NCI-H2107 treated with DMSO at 0.1 percent for 48 hours (cell line): ENCODE results near the gene NCOA3.
"Not testable (repeated sequence)": the region's sequence is repeated elsewhere in the genome, so short reads cannot be mapped to it uniquely, and the experiment has no call there.

Experiments
- DNase-seq: peaks from one replicate; lab custom pipeline; 2025; ENCODE audit not compliant: unreplicated experiment; lab: John Stamatoyannopoulos, UW

NCOA3 gene

DNA sequence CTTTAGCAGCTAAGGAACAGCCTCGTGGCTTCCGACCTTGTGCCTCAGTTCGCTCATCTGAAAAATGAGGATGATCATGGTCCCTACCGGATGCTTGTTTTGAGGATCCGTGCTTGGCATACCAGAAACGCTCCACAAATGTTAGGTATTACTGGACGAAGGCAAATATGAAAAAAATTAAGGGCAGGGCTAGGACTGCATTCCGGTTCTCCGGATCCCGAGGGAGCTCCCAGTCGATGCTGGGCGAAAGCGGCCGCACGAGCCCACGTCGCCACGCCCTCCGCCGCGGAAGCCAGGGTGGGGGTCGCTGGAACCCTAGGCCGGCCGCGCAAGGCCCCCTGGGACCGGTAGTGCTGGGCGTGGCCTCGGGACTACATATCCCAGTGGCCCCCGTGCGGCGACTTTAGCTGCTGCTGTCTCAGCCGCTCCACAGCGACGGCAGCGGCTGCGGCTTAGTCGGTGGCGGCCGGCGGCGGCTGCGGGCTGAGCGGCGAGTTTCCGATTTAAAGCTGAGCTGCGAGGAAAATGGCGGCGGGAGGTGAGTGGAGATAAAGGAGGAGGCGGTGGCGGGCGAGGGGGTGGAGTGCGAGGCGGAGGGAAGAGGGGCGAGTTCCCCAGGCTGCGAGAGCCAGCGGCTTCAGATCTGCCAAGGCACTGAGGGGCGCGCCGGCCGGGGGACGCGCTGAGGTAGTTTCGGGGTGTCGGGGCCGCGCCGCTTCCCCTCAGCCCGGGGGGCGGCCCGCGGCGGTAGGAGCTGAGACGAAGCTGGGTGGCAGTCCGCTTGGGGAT lies at the start of gene NCOA3:
NCOA3 (plus strand) TSS at position 406 of the 789 bp plus-strand sequence. CDS start 120,361 bp downstream, outside the sequence.
- DNase-seq: peak; percentile 65

DNA sequence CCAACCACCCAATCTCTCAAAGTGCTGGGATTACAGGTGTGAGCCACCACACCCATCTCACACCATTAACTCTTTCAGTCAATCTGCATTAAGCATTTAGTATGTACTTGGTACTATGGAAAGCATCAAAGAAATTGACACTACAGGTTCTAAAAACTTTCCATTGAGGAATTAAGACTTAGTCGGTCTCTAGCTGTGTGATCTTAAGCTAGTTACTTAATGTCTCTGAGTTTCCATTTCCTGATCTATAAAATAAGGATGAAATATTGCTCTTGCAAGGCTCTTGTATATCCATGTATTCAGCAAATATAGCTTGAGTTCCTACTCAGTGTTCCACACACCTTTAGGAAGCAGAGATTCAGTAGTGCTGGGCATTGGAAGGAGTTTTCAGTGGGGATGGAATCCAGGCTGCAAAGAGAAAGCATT lies 48.9 kb upstream of the NCOA3 start:
- no peak for DNase-seq

DNA sequence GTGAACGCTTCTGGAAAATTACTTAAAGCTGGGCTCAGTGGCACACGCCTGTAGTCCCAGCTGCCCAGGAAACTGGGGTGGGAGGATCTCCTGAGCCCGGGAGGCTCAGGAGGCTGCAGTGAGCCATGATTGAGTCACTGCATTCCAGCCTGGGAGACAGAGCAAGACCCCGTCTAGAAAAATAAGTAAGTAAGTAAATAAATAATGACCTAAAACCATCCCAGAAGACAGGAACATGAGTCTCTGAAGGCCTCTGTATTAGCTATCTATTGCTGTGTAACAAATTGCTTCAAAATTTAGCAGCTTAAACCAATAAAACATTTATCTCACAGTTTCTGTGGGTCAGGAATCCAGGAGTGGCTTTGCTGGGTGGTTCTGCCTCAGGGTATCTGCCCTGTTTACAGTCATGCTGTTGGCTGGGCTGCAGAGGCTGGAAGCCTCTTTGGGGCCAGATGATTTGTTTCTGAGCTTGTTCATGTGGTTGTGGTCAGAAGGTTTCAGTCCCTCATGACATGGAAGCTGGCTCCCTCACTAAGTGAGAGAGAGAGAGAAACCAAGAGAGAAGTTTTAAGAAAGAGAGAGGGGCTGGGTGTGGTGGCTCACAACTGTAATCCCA lies 48.4 kb upstream of the NCOA3 start:
- DNase-seq: no peak

DNA sequence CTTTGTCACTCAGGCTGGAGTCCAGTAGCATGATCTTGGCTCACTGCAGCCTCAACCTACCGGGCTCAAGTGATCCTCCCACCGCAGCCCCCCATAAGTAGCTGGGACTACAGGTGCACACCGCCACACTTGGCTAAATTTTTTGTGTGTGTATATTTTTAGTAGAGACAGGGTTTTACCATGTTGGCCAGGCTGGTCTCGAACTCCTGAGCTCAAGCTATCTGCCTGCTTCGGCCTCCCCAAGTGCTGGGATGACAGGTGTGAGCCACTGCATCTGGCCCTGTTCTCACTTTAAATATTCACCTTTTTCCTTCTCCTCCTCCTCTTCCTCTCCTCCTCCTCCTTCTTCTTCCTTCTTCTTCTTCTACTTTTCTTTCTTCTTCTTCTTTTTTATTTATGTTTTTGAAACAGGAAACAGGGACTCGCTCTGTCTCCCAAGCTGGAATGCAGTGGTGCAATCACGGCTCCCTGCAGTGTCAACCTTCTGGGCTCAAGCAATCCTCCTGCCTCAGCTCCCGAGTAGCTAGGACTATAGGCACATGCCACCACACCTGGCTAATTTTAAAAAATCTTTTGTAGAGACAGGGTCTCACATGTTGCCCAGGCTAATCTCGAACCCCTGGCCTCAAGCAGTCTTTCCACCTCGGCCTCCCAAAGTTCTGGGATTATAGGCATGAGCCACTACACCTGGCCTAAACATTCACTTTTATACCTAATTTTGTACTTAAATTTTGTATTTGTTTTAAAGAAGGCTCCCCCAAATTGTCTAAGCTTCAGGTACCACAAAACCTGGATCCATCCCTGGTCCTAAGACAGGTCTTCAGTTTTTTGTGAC lies 47.2 kb upstream of the NCOA3 start:
- DNase-seq: no peak

DNA sequence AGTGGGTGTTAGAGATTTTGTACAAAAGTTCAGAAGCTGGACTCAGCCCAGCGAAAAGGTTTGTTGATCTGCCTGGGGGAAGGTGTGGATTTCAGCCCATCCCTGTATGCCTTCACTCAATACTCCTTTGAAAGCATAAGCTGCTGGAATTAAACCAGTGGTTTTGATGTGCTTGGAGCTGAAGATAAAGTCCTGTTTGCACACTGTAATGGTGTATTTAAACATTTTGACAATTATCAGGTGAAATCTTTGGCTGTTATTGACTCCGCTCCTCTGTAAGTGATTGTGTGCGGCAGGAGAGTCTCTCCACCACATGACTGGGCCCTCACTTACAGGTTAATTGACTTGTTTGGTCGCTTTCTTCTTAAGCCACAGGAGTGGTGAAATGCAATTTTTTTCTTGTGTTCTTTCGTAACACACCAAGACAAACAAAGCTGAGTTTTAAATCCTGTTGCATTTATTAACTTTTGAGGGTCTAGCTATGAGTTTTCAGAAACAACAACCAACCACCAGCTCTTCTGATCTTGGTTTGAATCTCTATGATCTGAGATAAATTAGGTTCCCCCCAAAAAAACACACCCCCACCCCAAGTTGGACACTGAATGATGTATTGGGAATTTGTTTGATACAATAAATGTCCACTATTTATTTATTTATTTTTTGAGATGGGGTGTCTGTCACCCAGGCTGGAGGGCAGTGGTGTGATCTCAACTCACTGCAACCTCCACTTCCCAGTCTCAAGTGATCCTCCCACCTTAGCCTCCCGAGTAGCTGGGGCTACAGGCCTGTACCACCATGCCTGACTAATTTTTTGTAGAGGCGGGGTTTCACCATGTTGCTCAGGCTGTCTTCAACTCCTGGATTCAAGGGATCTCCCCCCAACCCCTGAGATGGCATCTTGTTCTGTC lies 46.3 kb upstream of the NCOA3 start:
- DNase-seq: peak; percentile 2

DNA sequence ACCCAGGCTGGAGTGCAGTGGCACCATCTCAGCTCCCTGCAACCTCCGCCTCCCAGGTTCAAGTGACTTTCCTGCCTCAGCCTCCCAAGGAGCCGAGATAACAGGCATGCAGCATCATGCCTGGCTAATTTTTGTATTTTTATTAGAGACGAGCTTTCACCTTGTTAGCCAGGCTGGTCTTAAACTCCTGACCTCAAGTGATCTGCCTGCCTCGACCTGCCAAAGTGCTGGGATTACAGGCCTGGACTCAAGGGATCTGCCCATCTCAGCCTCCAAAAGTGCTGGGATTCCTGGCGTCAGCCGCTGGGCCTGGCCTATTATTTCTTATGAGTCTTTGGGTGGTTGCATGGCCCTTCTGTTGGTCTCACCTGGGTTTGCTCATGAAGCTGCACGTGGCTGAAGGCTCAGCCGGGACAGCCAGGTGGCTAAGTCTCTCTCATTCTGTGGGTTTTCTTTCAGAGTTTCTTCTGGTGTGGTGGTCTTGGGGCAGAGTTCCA lies 45.6 kb upstream of the NCOA3 start:
- no peak for DNase-seq

DNA sequence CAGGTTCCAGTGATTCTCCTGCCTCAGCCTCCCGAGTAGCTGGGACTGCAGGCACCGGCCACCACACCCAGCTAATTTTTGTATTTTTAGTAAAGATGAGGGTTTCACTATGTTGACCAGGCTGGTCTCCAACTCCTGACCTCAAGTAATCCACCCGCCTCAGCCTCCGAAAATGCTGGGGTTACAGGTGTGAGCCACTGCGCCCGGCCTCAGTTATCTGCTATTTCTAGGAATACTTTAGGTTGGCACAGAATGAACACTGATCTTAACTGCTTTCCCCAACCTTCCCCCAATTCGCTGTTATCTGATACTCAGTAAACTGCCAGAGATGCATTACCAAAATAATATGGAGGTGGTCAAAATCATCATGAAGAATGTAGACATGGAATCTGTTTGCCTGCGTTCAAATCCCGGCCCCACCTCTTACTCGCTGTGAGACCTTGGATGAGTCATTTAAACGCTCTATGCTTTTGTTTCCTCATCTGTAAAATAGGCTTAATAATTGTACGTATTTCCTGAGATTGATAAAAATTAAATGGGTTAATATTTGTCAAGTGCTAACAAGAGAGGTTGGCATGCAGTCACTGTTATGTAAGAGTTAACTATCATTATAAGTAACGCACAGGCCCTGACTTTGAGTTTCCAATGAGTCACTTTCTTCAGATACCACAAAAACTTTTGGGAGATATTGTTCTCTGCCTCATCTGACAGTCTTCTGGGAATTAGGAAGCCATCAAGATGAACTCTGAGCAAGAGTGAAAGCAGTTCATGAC lies 44.5 kb upstream of the NCOA3 start:
- no peak for DNase-seq

DNA sequence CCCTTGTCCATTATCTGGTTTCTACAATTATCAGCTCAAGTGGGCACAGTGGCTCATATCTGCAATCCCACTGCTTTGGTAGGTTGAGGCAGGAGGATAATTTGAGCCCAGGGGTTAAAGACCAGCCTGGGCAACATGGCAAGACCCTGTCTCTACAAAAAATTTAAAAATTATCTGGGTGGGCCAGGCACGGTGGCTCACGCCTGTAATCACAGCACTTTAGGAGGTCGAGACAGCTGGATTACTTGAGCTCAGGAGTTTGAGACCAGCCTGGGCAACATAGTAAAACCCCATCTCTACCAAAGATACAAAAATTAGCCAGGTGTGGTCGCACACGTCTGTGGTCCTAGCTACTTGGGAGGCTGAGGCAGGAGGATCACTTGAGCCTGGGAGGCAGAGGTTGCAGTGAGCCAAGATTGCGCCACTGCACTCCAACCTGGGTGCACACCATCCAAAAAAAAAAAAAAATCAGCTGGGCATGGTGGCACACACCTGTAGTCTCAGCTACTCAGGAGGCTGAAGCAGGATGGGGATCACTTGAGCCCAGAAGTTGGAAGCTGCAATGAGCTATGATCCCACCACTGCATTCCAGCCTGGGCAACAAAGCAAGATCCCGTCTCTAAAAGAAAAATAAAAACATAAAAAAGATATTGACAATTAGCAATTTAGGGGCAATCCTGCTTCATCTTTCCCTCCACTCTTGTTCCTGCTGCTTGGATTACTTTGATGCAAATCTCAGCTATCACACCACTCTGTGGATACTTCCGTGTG lies 43.2 kb upstream of the NCOA3 start:
- DNase-seq: not testable (repeated sequence)

DNA sequence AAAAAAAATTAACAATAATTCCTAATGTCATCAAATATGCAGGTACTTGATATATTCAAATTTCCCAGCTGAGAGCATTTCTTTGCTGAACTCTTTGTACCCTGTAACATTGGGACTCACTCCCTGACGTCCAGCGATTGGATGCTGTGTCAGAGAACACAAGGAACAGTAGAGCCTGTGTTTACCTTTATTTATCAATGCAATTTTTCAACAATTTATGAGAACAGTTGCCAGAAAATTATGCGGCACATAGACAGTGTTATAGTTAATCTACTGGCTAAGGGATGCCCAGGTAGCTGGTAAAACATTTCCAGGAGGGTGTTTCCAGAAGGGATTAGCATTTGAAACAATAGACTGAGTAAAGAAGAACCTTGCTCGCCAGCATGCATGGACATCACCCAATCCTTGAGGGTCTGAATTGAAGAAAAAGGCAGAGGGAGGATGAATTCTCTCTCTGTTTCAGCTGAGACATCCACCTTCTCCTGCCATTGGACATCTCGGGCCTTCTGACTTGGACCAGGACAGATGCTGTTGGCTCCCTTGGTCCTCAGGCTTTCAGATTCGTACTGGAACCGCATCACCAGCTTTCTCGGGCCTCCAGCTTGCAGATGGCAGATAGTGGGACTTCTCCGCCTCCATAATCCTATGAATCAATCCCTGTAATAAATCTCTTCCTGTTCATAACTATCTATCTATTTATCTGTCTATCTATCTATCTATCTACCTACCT lies 42.2 kb upstream of the NCOA3 start:
- DNase-seq: no peak

DNA sequence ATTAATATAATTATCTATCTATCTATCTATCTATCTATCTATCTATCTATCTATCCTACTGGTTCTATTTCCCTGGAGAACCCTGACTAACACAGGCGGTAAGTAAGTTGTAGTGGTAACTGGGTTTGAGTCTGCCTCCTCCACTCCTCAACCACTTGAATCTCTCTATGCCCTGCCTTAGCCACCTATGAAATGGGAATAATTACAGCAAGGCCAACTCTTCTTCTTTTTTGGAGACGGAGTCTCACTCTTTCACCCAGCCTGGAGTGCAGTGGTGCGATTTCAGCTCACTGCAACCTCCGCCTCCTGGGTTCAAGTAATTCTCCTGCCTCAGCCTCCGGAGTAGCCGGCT lies 41.0 kb upstream of the NCOA3 start:
- not testable (repeated sequence) for DNase-seq

DNA sequence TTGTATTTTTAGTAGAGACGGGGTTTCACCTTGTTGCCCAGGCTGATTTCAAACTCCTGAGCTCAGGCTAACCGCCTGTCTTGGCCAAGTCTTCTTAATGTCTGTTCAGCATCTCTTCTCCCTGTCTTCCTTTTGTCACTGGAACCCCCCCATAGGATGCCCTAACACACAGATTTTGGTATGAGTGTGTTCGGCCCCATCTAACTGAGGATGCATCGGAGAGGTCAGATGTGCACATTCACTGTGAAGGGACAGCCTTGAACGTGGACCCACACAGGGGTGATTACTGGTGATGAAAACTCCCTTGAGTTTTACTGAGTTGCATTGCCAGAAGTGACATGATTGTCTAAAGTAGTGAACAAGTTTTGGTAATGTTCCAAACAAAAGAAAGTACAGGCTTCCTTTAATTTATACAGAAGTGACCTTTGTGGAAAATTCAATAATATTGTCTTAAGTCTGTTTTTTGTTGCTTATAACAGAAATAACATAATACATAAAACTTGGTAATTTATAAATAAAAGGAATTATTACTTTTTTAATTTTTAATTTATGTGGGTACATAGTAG lies 40.5 kb upstream of the NCOA3 start:
- DNase-seq: no peak

DNA sequence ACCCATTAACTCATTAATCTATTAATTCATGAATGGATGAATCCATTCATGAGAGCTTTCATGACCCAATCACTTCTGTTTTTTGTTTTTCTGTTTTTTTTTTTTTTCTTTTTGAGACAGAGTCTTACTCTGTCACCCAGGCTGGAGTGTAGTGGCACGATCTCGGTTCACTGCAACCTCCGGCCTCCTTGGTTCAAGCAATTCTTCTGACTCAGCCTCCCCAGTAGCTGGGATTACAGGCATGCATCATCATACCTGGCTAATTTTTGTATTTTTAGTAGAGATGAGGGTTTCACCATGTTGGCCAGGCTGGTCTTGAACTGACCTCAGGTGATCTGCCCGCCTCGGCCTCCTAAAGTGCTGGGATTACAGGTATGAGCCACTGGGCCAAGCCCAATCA lies 39.8 kb upstream of the NCOA3 start:
- not testable (repeated sequence) for DNase-seq

DNA sequence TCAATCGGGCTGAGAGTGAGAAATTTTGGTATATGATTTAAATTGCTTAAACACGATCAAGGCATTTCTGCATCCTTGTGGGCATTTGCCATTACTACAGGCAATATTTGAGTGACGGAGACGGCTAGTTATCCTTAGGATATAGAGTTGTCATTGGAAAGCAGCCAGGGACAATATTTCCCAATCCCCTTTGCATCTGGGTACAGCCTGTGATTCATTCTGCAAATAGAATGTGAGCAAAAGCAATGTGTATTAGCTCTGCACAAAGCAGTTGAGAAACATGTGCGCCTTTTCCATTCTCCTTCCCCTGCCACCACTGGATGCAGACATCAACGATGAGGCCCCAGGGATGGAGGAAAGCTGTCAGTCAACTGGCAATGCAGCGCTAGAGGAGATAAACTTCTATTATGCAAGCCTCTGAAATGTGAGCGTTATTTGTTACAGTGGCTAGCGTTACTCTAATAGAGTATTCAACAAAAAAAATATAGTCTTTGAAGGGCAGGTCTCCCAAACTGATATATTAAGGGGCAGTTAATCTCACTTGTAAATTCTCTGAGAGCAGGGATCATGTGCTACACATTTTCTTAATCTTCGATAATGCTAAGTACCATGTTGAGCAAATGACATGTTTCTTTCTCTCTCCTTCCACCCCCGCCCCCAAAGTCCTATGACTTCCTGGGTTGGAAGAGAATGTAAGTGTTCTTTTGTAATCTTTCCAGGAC lies 37.1 kb upstream of the NCOA3 start:
- DNase-seq: no peak

DNA sequence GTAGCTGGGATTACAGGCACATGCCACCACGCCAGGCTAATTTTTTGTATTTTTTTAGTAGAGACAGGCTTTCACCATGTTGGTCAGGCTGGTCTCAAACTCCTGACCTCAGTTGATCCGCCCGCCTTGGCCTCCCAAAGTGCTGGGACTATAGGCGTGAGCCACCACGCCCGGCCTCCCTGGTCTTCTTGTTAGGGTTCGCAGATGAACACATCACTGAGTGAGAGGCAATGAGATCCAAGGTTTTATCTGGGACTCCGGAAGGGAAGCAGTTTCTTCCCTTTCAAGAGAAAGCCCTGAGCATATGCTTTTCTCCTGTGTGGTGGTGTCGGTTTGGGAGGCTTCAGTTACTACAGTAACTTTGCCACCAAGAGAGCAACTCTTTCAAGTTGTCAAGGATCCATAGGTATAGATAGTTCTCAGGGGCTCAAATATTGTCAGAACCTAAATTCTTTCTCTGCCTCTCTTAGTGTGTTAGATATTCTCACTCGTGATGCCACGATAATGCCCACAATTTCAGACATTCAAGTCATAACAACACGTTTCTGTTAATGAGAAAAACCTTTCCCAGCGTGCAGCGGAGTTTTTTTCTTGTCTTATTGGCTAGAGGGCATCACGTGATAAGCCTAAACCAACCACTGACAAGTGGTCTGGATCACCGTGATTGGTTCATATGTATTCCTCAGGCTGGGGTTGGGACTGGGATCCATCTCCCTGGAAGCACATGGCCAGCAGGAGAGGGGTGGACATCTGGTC lies 36.2 kb upstream of the NCOA3 start:
- DNase-seq: no peak

DNA sequence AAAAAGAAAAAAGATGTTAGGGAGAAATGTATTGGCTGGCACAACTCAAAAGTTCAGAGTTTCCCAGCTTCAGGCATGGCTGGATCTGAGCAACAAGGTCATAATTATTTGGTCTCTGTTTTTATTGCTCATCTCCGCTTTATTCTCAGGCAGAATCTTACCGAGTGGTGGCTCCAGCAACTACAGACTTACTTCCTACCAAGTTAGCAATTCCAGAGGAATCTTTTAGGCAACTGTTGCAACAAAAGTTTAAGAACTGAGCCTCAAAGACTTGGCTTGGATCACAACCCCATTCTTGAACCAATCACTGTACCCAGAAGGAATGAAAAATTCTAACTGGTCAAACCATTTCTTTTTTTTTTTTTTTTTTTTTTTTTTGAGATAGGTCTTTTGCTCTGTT lies 35.5 kb upstream of the NCOA3 start:
- no peak for DNase-seq

DNA sequence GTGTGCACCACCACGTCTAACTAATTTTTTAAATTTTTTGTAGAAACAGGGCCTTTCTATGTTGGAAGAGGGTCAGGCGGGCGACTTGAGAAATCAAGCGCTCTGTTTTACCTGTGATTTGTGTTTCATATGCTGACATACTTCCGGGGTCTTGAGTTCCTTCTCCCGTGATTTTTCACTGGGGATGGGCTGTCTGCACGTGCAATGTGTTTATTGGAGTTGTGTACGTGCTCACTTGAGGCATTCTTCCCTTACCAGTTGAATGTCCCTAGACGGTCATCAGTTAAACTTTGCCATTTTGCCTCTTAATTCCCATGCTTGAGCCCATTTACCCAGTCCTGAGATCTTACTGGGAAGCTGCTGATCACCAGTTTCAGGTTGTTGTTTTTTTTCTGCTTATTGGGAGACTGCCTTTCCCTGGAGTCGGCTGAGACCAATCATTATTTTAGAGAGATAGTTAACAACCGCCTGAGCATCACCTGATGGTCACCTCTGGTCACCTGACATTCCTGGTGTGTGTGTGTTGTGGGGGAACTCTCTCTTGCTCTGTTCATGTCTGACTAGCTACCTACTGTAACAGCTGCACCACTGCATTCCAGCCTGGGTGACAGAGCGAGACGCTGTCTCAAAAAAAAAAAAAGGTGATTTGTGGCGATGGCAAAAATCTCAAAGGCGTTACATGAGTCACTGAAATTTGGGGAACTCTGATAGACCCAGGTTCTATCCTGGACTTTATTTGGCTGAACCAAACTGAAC lies 34.8 kb upstream of the NCOA3 start:
- DNase-seq: no peak
